ENCODE results near the gene AP1M2.

Gene AP1M2

GRCh38 chr19:10602330-10603083, 15.4 kb upstream of the AP1M2 start:
- DNase-seq (ENCODE audit: low read depth), result peak; percentile 68
- TF ChIP-seq, protein P1, sequence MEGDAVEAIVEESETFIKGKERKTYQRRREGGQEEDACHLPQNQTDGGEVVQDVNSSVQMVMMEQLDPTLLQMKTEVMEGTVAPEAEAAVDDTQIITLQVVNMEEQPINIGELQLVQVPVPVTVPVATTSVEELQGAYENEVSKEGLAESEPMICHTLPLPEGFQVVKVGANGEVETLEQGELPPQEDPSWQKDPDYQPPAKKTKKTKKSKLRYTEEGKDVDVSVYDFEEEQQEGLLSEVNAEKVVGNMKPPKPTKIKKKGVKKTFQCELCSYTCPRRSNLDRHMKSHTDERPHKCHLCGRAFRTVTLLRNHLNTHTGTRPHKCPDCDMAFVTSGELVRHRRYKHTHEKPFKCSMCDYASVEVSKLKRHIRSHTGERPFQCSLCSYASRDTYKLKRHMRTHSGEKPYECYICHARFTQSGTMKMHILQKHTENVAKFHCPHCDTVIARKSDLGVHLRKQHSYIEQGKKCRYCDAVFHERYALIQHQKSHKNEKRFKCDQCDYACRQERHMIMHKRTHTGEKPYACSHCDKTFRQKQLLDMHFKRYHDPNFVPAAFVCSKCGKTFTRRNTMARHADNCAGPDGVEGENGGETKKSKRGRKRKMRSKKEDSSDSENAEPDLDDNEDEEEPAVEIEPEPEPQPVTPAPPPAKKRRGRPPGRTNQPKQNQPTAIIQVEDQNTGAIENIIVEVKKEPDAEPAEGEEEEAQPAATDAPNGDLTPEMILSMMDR (IDR thresholded peaks at IDR 0.05; ENCODE audit: low read length, missing control alignments), result no peak
- peak overlapping the region; percentile 96 for H3K4me3 ChIP-seq (replicated peaks; ENCODE audit: low read depth, low read length)

GRCh38 chr19:10601999-10602329, 14.9 kb upstream of the AP1M2 start:
- TF ChIP-seq, protein P1 (IDR thresholded peaks at IDR 0.05; ENCODE audit: low read length, missing control alignments), result no peak
- DNase-seq (ENCODE audit: low read depth), result no peak
- no peak overlapping the region for H3K4me3 ChIP-seq (replicated peaks; ENCODE audit: low read depth, low read length)

DNA sequence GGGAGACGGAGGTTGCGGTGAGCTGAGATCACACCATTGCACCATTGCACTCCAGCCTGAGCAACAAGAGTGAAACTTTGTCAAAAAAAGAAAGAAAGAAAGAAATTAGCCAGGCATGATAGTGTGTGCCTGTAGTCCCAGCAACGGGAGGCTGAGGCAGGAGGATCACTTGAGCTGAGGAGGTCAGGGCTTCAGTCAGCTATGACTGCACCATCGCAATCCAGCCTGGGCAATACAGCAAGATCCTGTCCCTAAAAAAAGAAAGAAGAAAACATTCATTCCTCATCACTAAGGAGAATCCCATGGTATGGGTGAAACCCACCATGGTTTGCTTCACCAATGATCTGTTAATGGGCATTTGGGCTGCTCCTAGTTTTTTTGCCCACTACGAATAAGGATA, 13.0 kb upstream of the AP1M2 start:
- no peak overlapping the region for H3K4me3 ChIP-seq (replicated peaks; ENCODE audit: low read depth, low read length)
- TF ChIP-seq, protein P1 (IDR thresholded peaks at IDR 0.05; ENCODE audit: low read length, missing control alignments), result no peak
- no peak for DNase-seq (ENCODE audit: low read depth)

DNA sequence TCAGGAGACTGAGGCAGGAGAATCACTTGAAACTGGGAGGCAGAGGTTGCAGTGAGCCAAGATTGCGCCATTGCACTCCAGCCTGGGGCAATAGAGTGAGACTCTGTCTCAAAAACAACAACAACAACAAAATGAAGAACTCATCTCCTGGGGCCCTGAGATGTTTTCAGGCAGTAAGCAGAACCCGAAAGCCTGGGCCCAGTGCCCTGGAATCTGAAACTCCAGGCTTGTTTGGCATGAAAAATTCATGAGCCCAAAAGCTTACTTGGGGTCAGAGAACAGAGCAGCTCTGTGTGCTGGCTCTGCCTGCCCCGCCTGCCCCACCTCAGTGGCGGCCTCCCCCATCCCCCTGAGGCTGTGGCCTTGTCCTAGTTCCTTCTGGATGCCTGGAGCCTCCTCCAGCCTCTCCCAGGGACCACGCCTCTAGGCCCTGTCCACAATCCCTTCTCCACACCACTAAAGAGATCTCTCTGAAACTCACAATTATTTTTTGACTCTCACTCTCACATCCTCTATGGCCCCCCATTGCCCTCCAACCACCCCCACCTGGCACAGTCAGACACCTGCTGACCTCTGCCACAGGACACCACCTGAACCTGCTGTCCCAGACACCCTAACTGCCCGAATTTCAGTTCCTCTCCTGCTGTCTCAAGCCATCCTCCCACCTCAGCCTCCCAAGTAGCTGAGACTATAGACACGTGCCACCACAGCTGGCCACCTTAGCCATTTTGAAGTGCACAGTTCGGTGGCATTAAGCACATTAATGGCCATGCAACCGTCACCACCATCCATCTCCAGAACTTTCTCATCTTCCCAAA, 6.9 kb upstream of the AP1M2 start:
- no peak for DNase-seq (ENCODE audit: low read depth)
- TF ChIP-seq, protein P1 (IDR thresholded peaks at IDR 0.05; ENCODE audit: low read length, missing control alignments), result no peak
- H3K4me3 ChIP-seq (replicated peaks; ENCODE audit: low read depth, low read length), result no peak overlapping the region

GRCh38 chr19:10593148-10593547, 6.0 kb upstream of the AP1M2 start:
- no peak for DNase-seq (ENCODE audit: low read depth)
- H3K4me3 ChIP-seq (replicated peaks; ENCODE audit: low read depth, low read length), result no peak overlapping the region
- TF ChIP-seq, protein P1 (IDR thresholded peaks at IDR 0.05; ENCODE audit: low read length, missing control alignments), result no peak

DNA sequence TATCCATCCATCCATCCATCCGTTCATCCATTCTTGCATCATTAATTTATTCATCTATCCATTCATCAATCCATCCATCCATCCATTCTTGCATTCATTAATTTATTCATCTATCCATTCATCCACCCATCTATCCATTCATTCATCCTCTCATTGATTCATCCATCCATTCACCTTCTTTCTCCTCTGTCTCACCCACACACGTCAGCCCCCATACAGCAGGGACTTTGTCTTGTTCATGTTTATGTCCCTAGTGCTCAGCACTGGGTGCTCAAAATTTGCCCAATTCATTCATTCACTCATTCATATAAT, 683 bp upstream of the AP1M2 start:
- TF ChIP-seq, protein P1 (IDR thresholded peaks at IDR 0.05; ENCODE audit: low read length, missing control alignments), result no peak
- H3K4me3 ChIP-seq (replicated peaks; ENCODE audit: low read depth, low read length), result no peak overlapping the region
- DNase-seq (ENCODE audit: low read depth), result no peak
